HEK293 (cell line): ENCODE data around the gene SHC4.

Experiments used
- CTCF ChIA-PET: fragments of 350-600 bp; formaldehyde crosslinking; extraction: SDS; loops from one replicate; lab custom pipeline; 2021; ENCODE audit warnings: antibody characterized with exemption; lab: Yijun Ruan, JAX
- POLR2A ChIA-PET: fragments of 300-600 bp; formaldehyde crosslinking; extraction: SDS; loops from one replicate; lab custom pipeline; 2020; ENCODE audit warnings: antibody characterized with exemption, inconsistent platforms; lab: Yijun Ruan, JAX
- H3K27ac ChIP-seq: fragments of 200-500 bp; sonication (Bioruptor generic); 2 replicates; pipeline ENCODE4 v1.5.1; 2014; ENCODE audit warnings: low read depth, low read length, control low read depth, inconsistent platforms; ENCODE audit errors: extremely low read depth
- H3K36me3 ChIP-seq, 2 experiments: fragments of 200-500 bp in 1 of 2; sonication (Bioruptor generic) in 1 of 2; 1 replicate in 1 of 2; 2 replicates in 1 of 2; pipeline ENCODE4 v1.5.1; 2014 to 2017; ENCODE audit warnings: inconsistent platforms in 2 of 2, low read length in 2 of 2; ENCODE audit not compliant: control insufficient read depth in 2 of 2, insufficient read depth in 1 of 2
- H3K4me1 ChIP-seq: fragments of 200-500 bp; sonication (Bioruptor generic); 2 replicates; pipeline ENCODE4 v1.5.1; 2014; ENCODE audit warnings: mild to moderate bottlenecking, low read length, inconsistent platforms; ENCODE audit not compliant: control insufficient read depth, insufficient read depth
- H3K4me3 ChIP-seq: 2 replicates; pipeline ENCODE4 v1.5.1; 2011; ENCODE audit warnings: low read depth, mild to moderate bottlenecking, control low read depth, low read length, moderate library complexity
- H3K9me3 ChIP-seq: fragments of 200-500 bp; sonication (Bioruptor generic); 2 replicates; pipeline ENCODE4 v1.5.1; 2014; ENCODE audit warnings: low read depth, low read length, inconsistent platforms; ENCODE audit not compliant: control insufficient read depth, insufficient read depth
- BCL11B ChIP-seq: fragments of 450-650 bp; formaldehyde crosslinking; IDR thresholded peaks from 2 replicates; pipeline ENCODE4 v1.5.1; 2016; ENCODE audit warnings: low read depth, missing biosample characterization, missing genetic modification characterization
- GFI1B ChIP-seq: fragments of 450-650 bp; formaldehyde crosslinking; IDR thresholded peaks from 2 replicates; pipeline ENCODE4 v1.5.1; 2016; ENCODE audit warnings: missing biosample characterization, missing genetic modification characterization
- GLI4 ChIP-seq: fragments of 450-650 bp; formaldehyde crosslinking; IDR thresholded peaks from 2 replicates; pipeline ENCODE4 v1.5.1; 2016; ENCODE audit warnings: missing biosample characterization, missing genetic modification characterization
- PRDM1 ChIP-seq: fragments of 450-650 bp; formaldehyde crosslinking; IDR thresholded peaks from 2 replicates; pipeline ENCODE4; 2016; ENCODE audit warnings: missing biosample characterization, missing genetic modification characterization
- ZBTB20 ChIP-seq: fragments of 450-650 bp; formaldehyde crosslinking; IDR thresholded peaks from 2 replicates; pipeline ENCODE4 v1.5.1; 2016; ENCODE audit warnings: missing biosample characterization, missing genetic modification characterization
- ZFP41 ChIP-seq: fragments of 450-650 bp; formaldehyde crosslinking; IDR thresholded peaks from 2 replicates; pipeline ENCODE4 v1.5.1; 2016; ENCODE audit warnings: missing biosample characterization, missing genetic modification characterization, borderline replicate concordance
- ZNF133 ChIP-seq: fragments of 450-650 bp; formaldehyde crosslinking; IDR thresholded peaks from 2 replicates; pipeline ENCODE4 v1.5.1; 2016; ENCODE audit warnings: missing biosample characterization, missing genetic modification characterization
- ZNF19 ChIP-seq: fragments of 450-650 bp; formaldehyde crosslinking; IDR thresholded peaks from 2 replicates; pipeline ENCODE4; 2016; ENCODE audit warnings: missing biosample characterization, missing genetic modification characterization, low read depth
- ZNF23 ChIP-seq: fragments of 450-650 bp; formaldehyde crosslinking; IDR thresholded peaks from 2 replicates; pipeline ENCODE4 v1.5.1; 2016; ENCODE audit warnings: missing biosample characterization, missing genetic modification characterization, borderline replicate concordance
- ZNF335 ChIP-seq: fragments of 450-650 bp; formaldehyde crosslinking; conservative IDR thresholded peaks from 2 replicates; pipeline ENCODE4 v1.5.1; 2016; ENCODE audit warnings: missing biosample characterization, missing genetic modification characterization
- ZNF391 ChIP-seq: fragments of 450-650 bp; formaldehyde crosslinking; IDR thresholded peaks from 2 replicates; pipeline ENCODE4 v1.5.1; 2016; ENCODE audit warnings: low read depth, missing biosample characterization, missing genetic modification characterization, borderline replicate concordance
- ZNF560 ChIP-seq: fragments of 450-650 bp; formaldehyde crosslinking; IDR thresholded peaks from 2 replicates; pipeline ENCODE4 v1.5.1; 2017; ENCODE audit warnings: missing biosample characterization, missing genetic modification characterization, borderline replicate concordance
- ZNF571 ChIP-seq: fragments of 450-650 bp; formaldehyde crosslinking; IDR thresholded peaks from 2 replicates; pipeline ENCODE4 v1.5.0; 2017; ENCODE audit warnings: missing biosample characterization, missing genetic modification characterization
- ZNF658 ChIP-seq: fragments of 450-650 bp; formaldehyde crosslinking; IDR thresholded peaks from 2 replicates; pipeline ENCODE4; 2016; ENCODE audit warnings: missing biosample characterization, missing genetic modification characterization
- ZXDB ChIP-seq: fragments of 450-650 bp; formaldehyde crosslinking; IDR thresholded peaks from 2 replicates; pipeline ENCODE4 v1.5.1; 2016; ENCODE audit warnings: missing biosample characterization, missing genetic modification characterization
- TF ChIP-seq, protein P1 (sequence below): fragments of 450-650 bp; formaldehyde crosslinking; conservative IDR thresholded peaks from 2 replicates; pipeline ENCODE4 v1.5.1; 2016; ENCODE audit warnings: low read depth, missing biosample characterization, missing genetic modification characterization
- TF ChIP-seq, protein P2 (sequence below): fragments of 450-650 bp; formaldehyde crosslinking; IDR thresholded peaks from 2 replicates; pipeline ENCODE4 v1.5.1; 2016; ENCODE audit warnings: missing biosample characterization, missing genetic modification characterization
- TF ChIP-seq, protein P3 (sequence below): fragments of 450-650 bp; formaldehyde crosslinking; IDR thresholded peaks from 2 replicates; pipeline ENCODE4 v1.5.1; 2016; ENCODE audit warnings: missing biosample characterization, missing genetic modification characterization, borderline replicate concordance
- TF ChIP-seq, protein P4 (sequence below): fragments of 450-650 bp; IDR thresholded peaks from 2 replicates; pipeline ENCODE4 v1.5.1; 2018; ENCODE audit warnings: missing biosample characterization, missing genetic modification characterization

The SHC4 gene

DNA sequence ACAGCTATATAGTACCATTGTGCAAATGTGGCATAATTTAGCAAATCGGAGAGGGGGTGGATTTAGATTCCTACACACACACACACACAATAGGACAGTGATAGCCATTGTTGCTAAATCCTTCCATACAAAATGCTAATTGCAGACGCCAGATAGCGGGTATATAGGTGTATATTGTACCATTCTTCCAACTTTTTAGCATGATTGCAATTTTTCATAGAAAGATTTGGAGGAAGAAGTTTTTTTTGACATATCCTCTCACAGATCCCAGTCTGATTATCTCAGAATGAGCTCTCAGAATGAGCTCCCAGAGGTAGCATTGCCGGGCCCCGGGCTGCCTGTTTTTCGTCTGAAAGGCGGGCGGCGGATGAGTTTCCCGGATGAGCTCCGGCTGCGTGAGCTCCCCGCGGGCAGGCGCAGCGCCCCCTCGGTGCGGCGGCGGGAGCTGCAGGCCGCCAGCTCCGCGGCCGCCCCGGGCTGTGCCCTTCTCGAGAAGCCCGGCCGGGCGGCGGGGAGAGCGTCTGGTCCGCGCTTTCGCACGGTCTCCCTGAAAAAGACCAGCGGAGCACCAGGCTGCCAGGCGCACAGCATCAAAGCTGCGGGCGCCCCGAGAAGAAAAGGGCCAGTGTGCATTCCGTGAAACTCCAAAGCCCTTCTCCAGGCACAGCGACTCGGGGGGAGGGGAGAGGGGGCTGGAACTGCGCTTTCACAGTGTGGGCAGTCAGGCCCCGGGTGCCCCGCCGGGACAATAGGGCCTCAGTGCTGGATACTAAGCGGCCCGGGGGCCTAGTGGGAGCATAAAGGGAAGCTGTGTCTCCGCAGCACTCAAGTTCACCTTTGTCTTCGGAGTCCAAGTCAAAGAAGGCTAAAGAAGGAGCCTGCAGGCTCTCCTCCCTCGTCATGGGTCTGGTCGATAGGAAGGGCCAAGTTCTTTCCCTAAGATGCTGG is 12.0 kb upstream of the SHC4 start (continued):
- peak; percentile 76 for TF ChIP-seq ZNF335 (tag by site-specific recombination)
- TF ChIP-seq, protein P1, sequence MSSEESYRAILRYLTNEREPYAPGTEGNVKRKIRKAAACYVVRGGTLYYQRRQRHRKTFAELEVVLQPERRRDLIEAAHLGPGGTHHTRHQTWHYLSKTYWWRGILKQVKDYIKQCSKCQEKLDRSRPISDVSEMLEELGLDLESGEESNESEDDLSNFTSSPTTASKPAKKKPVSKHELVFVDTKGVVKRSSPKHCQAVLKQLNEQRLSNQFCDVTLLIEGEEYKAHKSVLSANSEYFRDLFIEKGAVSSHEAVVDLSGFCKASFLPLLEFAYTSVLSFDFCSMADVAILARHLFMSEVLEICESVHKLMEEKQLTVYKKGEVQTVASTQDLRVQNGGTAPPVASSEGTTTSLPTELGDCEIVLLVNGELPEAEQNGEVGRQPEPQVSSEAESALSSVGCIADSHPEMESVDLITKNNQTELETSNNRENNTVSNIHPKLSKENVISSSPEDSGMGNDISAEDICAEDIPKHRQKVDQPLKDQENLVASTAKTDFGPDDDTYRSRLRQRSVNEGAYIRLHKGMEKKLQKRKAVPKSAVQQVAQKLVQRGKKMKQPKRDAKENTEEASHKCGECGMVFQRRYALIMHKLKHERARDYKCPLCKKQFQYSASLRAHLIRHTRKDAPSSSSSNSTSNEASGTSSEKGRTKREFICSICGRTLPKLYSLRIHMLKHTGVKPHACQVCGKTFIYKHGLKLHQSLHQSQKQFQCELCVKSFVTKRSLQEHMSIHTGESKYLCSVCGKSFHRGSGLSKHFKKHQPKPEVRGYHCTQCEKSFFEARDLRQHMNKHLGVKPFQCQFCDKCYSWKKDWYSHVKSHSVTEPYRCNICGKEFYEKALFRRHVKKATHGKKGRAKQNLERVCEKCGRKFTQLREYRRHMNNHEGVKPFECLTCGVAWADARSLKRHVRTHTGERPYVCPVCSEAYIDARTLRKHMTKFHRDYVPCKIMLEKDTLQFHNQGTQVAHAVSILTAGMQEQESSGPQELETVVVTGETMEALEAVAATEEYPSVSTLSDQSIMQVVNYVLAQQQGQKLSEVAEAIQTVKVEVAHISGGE (tag by site-specific recombination) = 0 out of 2 replicates have a peak, but pooled peaks have one; percentile 32
- TF ChIP-seq, all 188 proteins: peak for 12

DNA sequence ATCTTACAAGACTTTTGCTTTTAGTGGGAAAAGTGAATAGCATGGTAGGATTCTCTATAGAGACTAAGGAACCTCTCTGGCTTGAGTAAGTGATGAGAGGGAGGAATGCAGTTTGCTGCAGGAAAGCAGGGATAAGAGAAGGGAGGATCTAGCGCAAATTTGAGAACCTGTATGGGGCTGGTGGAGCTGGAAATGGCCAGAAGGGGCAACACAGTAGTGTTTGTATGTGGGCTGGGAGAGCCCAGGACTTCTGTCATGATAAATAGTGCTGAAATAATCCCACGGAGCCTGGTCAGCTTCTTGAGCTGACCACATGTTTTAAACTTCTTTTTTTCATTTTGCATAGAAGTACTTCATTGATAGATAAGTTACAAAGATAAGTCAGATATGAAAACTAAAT is 11.2 kb upstream of the SHC4 start:
- Histone ChIP-seq H3K9me3 (no peaks in the 10 kb centered on the region), H3K27ac (no peak overlapping the region), H3K4me3 (no peak overlapping the region), H3K36me3 (no peaks in the 10 kb centered on the region), H3K4me1 (no peaks in the 10 kb centered on the region)
- CTCF ChIA-PET = interaction anchor here (0.6 to 3.6 kb wide), 11 partner anchors 10 to 1272 kb away, joined by 3 to 34 read pairs (median 4); partner anchors contain the start of genes EID1 and SHC4
- POLR2A ChIA-PET = interaction anchor here (2.0 kb wide), 1 partner anchor 11 kb away, joined by 9 read pairs; the partner anchor contains the start of gene SHC4
- TF ChIP-seq ZFP41 (tag by site-specific recombination) = no peak
- no peak for TF ChIP-seq ZNF571 (tag by site-specific recombination)
- no peak for TF ChIP-seq ZNF133 (tag by site-specific recombination)
- TF ChIP-seq, protein P2, sequence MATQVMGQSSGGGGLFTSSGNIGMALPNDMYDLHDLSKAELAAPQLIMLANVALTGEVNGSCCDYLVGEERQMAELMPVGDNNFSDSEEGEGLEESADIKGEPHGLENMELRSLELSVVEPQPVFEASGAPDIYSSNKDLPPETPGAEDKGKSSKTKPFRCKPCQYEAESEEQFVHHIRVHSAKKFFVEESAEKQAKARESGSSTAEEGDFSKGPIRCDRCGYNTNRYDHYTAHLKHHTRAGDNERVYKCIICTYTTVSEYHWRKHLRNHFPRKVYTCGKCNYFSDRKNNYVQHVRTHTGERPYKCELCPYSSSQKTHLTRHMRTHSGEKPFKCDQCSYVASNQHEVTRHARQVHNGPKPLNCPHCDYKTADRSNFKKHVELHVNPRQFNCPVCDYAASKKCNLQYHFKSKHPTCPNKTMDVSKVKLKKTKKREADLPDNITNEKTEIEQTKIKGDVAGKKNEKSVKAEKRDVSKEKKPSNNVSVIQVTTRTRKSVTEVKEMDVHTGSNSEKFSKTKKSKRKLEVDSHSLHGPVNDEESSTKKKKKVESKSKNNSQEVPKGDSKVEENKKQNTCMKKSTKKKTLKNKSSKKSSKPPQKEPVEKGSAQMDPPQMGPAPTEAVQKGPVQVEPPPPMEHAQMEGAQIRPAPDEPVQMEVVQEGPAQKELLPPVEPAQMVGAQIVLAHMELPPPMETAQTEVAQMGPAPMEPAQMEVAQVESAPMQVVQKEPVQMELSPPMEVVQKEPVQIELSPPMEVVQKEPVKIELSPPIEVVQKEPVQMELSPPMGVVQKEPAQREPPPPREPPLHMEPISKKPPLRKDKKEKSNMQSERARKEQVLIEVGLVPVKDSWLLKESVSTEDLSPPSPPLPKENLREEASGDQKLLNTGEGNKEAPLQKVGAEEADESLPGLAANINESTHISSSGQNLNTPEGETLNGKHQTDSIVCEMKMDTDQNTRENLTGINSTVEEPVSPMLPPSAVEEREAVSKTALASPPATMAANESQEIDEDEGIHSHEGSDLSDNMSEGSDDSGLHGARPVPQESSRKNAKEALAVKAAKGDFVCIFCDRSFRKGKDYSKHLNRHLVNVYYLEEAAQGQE = no peak
- no peak for TF ChIP-seq BCL11B
- TF ChIP-seq ZNF19 = no peak
- no peak for TF ChIP-seq ZBTB20
- TF ChIP-seq ZNF391 = no peak
- no peak for TF ChIP-seq GFI1B
- no peak for TF ChIP-seq PRDM1 (tag by site-specific recombination)
- TF ChIP-seq ZXDB (tag by site-specific recombination) = no peak
- TF ChIP-seq, protein P3, sequence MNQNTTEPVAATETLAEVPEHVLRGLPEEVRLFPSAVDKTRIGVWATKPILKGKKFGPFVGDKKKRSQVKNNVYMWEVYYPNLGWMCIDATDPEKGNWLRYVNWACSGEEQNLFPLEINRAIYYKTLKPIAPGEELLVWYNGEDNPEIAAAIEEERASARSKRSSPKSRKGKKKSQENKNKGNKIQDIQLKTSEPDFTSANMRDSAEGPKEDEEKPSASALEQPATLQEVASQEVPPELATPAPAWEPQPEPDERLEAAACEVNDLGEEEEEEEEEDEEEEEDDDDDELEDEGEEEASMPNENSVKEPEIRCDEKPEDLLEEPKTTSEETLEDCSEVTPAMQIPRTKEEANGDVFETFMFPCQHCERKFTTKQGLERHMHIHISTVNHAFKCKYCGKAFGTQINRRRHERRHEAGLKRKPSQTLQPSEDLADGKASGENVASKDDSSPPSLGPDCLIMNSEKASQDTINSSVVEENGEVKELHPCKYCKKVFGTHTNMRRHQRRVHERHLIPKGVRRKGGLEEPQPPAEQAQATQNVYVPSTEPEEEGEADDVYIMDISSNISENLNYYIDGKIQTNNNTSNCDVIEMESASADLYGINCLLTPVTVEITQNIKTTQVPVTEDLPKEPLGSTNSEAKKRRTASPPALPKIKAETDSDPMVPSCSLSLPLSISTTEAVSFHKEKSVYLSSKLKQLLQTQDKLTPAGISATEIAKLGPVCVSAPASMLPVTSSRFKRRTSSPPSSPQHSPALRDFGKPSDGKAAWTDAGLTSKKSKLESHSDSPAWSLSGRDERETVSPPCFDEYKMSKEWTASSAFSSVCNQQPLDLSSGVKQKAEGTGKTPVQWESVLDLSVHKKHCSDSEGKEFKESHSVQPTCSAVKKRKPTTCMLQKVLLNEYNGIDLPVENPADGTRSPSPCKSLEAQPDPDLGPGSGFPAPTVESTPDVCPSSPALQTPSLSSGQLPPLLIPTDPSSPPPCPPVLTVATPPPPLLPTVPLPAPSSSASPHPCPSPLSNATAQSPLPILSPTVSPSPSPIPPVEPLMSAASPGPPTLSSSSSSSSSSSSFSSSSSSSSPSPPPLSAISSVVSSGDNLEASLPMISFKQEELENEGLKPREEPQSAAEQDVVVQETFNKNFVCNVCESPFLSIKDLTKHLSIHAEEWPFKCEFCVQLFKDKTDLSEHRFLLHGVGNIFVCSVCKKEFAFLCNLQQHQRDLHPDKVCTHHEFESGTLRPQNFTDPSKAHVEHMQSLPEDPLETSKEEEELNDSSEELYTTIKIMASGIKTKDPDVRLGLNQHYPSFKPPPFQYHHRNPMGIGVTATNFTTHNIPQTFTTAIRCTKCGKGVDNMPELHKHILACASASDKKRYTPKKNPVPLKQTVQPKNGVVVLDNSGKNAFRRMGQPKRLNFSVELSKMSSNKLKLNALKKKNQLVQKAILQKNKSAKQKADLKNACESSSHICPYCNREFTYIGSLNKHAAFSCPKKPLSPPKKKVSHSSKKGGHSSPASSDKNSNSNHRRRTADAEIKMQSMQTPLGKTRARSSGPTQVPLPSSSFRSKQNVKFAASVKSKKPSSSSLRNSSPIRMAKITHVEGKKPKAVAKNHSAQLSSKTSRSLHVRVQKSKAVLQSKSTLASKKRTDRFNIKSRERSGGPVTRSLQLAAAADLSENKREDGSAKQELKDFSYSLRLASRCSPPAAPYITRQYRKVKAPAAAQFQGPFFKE (tag by site-specific recombination) = no peak
- TF ChIP-seq, protein P4, sequence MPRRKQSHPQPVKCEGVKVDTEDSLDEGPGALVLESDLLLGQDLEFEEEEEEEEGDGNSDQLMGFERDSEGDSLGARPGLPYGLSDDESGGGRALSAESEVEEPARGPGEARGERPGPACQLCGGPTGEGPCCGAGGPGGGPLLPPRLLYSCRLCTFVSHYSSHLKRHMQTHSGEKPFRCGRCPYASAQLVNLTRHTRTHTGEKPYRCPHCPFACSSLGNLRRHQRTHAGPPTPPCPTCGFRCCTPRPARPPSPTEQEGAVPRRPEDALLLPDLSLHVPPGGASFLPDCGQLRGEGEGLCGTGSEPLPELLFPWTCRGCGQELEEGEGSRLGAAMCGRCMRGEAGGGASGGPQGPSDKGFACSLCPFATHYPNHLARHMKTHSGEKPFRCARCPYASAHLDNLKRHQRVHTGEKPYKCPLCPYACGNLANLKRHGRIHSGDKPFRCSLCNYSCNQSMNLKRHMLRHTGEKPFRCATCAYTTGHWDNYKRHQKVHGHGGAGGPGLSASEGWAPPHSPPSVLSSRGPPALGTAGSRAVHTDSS (tag by site-specific recombination) = no peak
- TF ChIP-seq GLI4 = no peak
- no peak for TF ChIP-seq ZNF560 (tag by site-specific recombination)
- no peak for TF ChIP-seq ZNF23 (tag by site-specific recombination)
- no peak for TF ChIP-seq ZNF658
